ENCODE measurements around the gene BTG2. TPM values are rescaled to one million over a fixed set of nuclear protein-coding genes. Genes with fewer than 3 reads are reported as not detected.

Gene BTG2
- total RNA-seq, 2 experiments from 2014 or later: 58.6 to 58.9 TPM

- Mint-ChIP-seq H3K27me3 (ENCODE audit: low read depth) (peaks cover 25% of the 10 kb centered on the region), H3K9me3 (ENCODE audit: insufficient read depth) (no peaks in the 10 kb centered on the region)
- POLR2A ChIA-PET: no interaction called here
Observed at GRCh38 chr1:203346060-203346768, 40.9 kb downstream of the BTG2 start.

GRCh38 chr1:203346769-203347102 lies 41.4 kb downstream of the BTG2 start:
- POLR2A ChIA-PET: no interaction called here
- DNase-seq: no peak
- no peak overlapping the region for H3K27ac Mint-ChIP-seq
- no peaks in the 10 kb centered on the region for H3K9me3 Mint-ChIP-seq (ENCODE audit: insufficient read depth)
- CTCF ChIA-PET: interaction anchor here (1.7 to 31.1 kb wide), 3 partner anchors 9 to 142 kb away, joined by 4 to 841 read pairs (median 5); no protein-coding TSS in a partner anchor
- no peaks in the 10 kb centered on the region for H3K36me3 Mint-ChIP-seq (ENCODE audit: low read depth)
- peaks cover 6% of the 10 kb centered on the region for H3K4me1 Mint-ChIP-seq (ENCODE audit: low read depth)
- no peak overlapping the region for H3K4me3 Mint-ChIP-seq
- peaks cover 24% of the 10 kb centered on the region for H3K27me3 Mint-ChIP-seq (ENCODE audit: low read depth)
- no peak for ATAC-seq

More at GRCh38 chr1:203346060-203346768, 40.9 kb downstream of the BTG2 start:
- DNase-seq (no peak), ATAC-seq (no peak)
- Mint-ChIP-seq H3K4me3 (no peak overlapping the region), H3K36me3 (ENCODE audit: low read depth) (no peaks in the 10 kb centered on the region), H3K4me1 (ENCODE audit: low read depth) (peaks cover 4% of the 10 kb centered on the region), H3K27ac (no peak overlapping the region)
- CTCF ChIA-PET: interaction anchor here (1.7 to 31.1 kb wide), 3 partner anchors 10 to 142 kb away, joined by 4 to 841 read pairs (median 5); no protein-coding TSS in a partner anchor

- CTCF ChIA-PET: interaction anchor here (1.1 to 31.1 kb wide), 3 partner anchors 9 to 309 kb away, joined by 3 to 841 read pairs (median 12); no protein-coding TSS in a partner anchor
- Mint-ChIP-seq H3K36me3 (ENCODE audit: low read depth) (no peaks in the 10 kb centered on the region), H3K27me3 (ENCODE audit: low read depth) (peaks cover 17% of the 10 kb centered on the region), H3K4me1 (ENCODE audit: low read depth) (peaks cover 6% of the 10 kb centered on the region), H3K9me3 (ENCODE audit: insufficient read depth) (no peaks in the 10 kb centered on the region), H3K27ac (no peak overlapping the region), H3K4me3 (no peak overlapping the region)
- DNase-seq: no peak
- ATAC-seq: no peak
- POLR2A ChIA-PET: no interaction called here
Observed at GRCh38 chr1:203349166-203349565, 43.8 kb downstream of the BTG2 start.

GRCh38 chr1:203349773-203350524 lies 44.6 kb downstream of the BTG2 start:
- Mint-ChIP-seq H3K36me3 (ENCODE audit: low read depth) (no peaks in the 10 kb centered on the region), H3K4me3 (no peak overlapping the region), H3K4me1 (ENCODE audit: low read depth) (peaks cover 6% of the 10 kb centered on the region), H3K9me3 (ENCODE audit: insufficient read depth) (no peaks in the 10 kb centered on the region), H3K27me3 (ENCODE audit: low read depth) (peaks cover 21% of the 10 kb centered on the region), H3K27ac (no peak overlapping the region)
- POLR2A ChIA-PET: no interaction called here
- ATAC-seq (no peak), DNase-seq (no peak)
- CTCF ChIA-PET: interaction anchor here (2.3 to 31.1 kb wide), 2 partner anchors 10 to 82 kb away, joined by 12 to 841 read pairs; no protein-coding TSS in a partner anchor

GRCh38 chr1:203351037-203351625 lies 45.8 kb downstream of the BTG2 start, which contains the start of gene FMOD:
FMOD (minus strand) TSS chr1:203351122; CDS start chr1:203348270, 2,852 bp downstream.
- no peak within 1 kb of the TSS for H3K4me3 Mint-ChIP-seq
- H3K4me1 Mint-ChIP-seq (ENCODE audit: low read depth): peaks cover 6% of the 10 kb centered on the region
- no peak for DNase-seq
- H3K9me3 Mint-ChIP-seq (ENCODE audit: insufficient read depth): no peaks in the 10 kb centered on the region
- POLR2A ChIA-PET: no interaction called here
- peaks cover 28% of the 10 kb centered on the region for H3K27me3 Mint-ChIP-seq (ENCODE audit: low read depth)
- CTCF ChIA-PET: interaction anchor here (1.0 to 31.1 kb wide), 3 partner anchors 8 to 83 kb away, joined by 3 to 841 read pairs (median 12); no protein-coding TSS in a partner anchor
- peak; percentile 56 for ATAC-seq
- H3K27ac Mint-ChIP-seq: no peak within 1 kb of the TSS
- H3K36me3 Mint-ChIP-seq (ENCODE audit: low read depth): no peaks in the 10 kb centered on the region

GRCh38 chr1:203353486-203353885 lies 48.2 kb downstream of the BTG2 start:
- peaks cover 6% of the 10 kb centered on the region for H3K4me1 Mint-ChIP-seq (ENCODE audit: low read depth)
- H3K27me3 Mint-ChIP-seq (ENCODE audit: low read depth): peaks cover 37% of the 10 kb centered on the region
- CTCF ChIA-PET: interaction anchor here (1.5 to 31.1 kb wide), 3 partner anchors 10 to 86 kb away, joined by 8 to 841 read pairs (median 20); no protein-coding TSS in a partner anchor
- H3K9me3 Mint-ChIP-seq (ENCODE audit: insufficient read depth): no peaks in the 10 kb centered on the region
- no peak for ATAC-seq
- H3K36me3 Mint-ChIP-seq (ENCODE audit: low read depth): no peaks in the 10 kb centered on the region
- no peak overlapping the region for H3K4me3 Mint-ChIP-seq
- POLR2A ChIA-PET: no interaction called here
- no peak overlapping the region for H3K27ac Mint-ChIP-seq
- DNase-seq: no peak

GRCh38 chr1:203354246-203354645 lies 48.9 kb downstream of the BTG2 start:
- Mint-ChIP-seq H3K4me1 (ENCODE audit: low read depth) (peaks cover 6% of the 10 kb centered on the region), H3K36me3 (ENCODE audit: low read depth) (no peaks in the 10 kb centered on the region), H3K4me3 (no peak overlapping the region), H3K27me3 (ENCODE audit: low read depth) (peaks cover 43% of the 10 kb centered on the region), H3K27ac (no peak overlapping the region), H3K9me3 (ENCODE audit: insufficient read depth) (no peaks in the 10 kb centered on the region)
- ChIA-PET POLR2A (no interaction called here), CTCF (interaction anchor here (2.5 to 31.1 kb wide), 2 partner anchors 11 to 87 kb away, joined by 20 to 841 read pairs; no protein-coding TSS in a partner anchor)
- DNase-seq (no peak), ATAC-seq (no peak)

- Mint-ChIP-seq H3K4me3 (no peak overlapping the region), H3K9me3 (ENCODE audit: insufficient read depth) (no peaks in the 10 kb centered on the region), H3K36me3 (ENCODE audit: low read depth) (no peaks in the 10 kb centered on the region), H3K27ac (no peak overlapping the region), H3K4me1 (ENCODE audit: low read depth) (no peaks in the 10 kb centered on the region), H3K27me3 (ENCODE audit: low read depth) (peaks cover 40% of the 10 kb centered on the region)
- no peak for ATAC-seq
- CTCF ChIA-PET: interaction anchor here (1.5 to 31.1 kb wide), 2 partner anchors 18 to 91 kb away, joined by 3 to 841 read pairs; no protein-coding TSS in a partner anchor
- DNase-seq: no peak
- POLR2A ChIA-PET: no interaction called here
Observed at GRCh38 chr1:203359010-203359571, 53.8 kb downstream of the BTG2 start.

Other genes with a start within 250 kb of the BTG2 start
- not detected for gene MYOG, start 219.5 kb upstream of the BTG2 start, total RNA-seq
- not detected for gene ADORA1, start 177.8 kb upstream of the BTG2 start, total RNA-seq
- not detected for gene MYBPH, start 129.7 kb upstream of the BTG2 start, total RNA-seq
- gene CHI3L1, start 118.8 kb upstream of the BTG2 start, total RNA-seq: not detected
- gene CHIT1, start 75.8 kb upstream of the BTG2 start, total RNA-seq: under 1 TPM; 0.39 to 0.50 TPM
- gene FMOD, start 45.6 kb downstream of the BTG2 start, total RNA-seq: not detected
- gene PRELP, start 170.3 kb downstream of the BTG2 start, total RNA-seq: not detected
- gene OPTC, start 188.6 kb downstream of the BTG2 start, total RNA-seq: not detected

Data from activated CD8-positive, alpha-beta T cell treated with anti-CD3 and anti-CD28 coated beads, Interleukin-2, amount 10 ng/mL, durations not matched to agents 7 days and 5 days (primary cell).